SH-SY5Y (cell line): ENCODE measurements around the gene TRIL.

Experiments
- GATA2 ChIP-seq: IDR thresholded peaks from 2 replicates; pipeline ENCODE4 v1.6.1; 2011; ENCODE audit warnings: mild to moderate bottlenecking, low read depth, low read length
- GATA3 ChIP-seq: IDR thresholded peaks from 2 replicates; pipeline ENCODE4 v1.6.1; 2011; ENCODE audit warnings: low read depth, mild to moderate bottlenecking, low read length, moderate library complexity

- TF ChIP-seq GATA3: no peak
- no peak for TF ChIP-seq GATA2
These were observed 17.9 kb upstream of the TRIL start for GRCh38 chr7:28976022-28976421.
